Measurements from ENCODE around the gene OLAH.
"Not testable (repeated sequence)": the region's sequence is repeated elsewhere in the genome, so short reads cannot be mapped to it uniquely, and the experiment has no call there.

The OLAH gene

GRCh38 chr10:15043674-15044073 lies at the start of gene OLAH:
TSS of gene OLAH (plus strand) at chr10:15043943. CDS start at chr10:15047289, 3,346 bp downstream.
- Histone ChIP-seq H3K36me3 (ENCODE audit: control insufficient read depth in 1 of 2, insufficient read depth in 2 of 2, low read length in 2 of 2) (no peaks in the 10 kb centered on the region), H3K27ac (ENCODE audit: low read length) (no peak within 1 kb of the TSS), H3K4me3 (ENCODE audit: low read depth in 1 of 2, low read length in 2 of 2) (no peak within 1 kb of the TSS)

DNA sequence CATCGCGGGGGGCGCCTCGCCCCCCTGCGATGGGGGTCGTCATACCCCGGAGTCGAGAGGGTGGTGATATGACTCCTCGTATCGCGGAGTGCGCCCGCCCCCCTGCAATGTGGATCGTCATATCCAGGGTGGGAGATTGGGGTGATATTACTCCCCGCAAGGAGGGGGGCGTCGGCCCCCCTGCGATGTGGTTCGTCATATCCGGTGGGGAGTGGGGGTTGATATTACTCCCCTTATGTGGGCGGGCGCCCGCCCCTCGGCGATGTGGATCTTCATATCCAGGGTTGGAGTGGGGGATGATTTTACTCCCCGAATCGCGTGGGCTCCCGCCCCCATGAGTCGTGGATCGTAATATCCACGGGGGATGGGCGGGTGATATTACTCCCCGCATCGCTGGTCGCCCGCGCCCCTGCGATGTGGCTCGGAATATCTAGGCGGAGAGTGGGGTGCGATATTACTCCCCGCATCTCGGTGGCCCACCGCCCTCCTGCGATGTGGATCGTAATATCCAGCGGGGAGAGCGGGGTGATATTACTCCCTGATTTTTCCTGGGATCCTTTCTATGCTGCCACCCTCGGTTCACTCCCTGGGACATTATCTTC lies 47.7 kb upstream of the OLAH start:
- Histone ChIP-seq H3K9me3 (ENCODE audit: control insufficient read depth in 1 of 2, low read length in 2 of 2) (no peaks in the 10 kb centered on the region), H3K4me3 (ENCODE audit: low read depth in 1 of 2, low read length in 2 of 2) (no peak overlapping the region), H3K36me3 (ENCODE audit: control insufficient read depth in 1 of 2, insufficient read depth in 2 of 2, low read length in 2 of 2) (no peaks in the 10 kb centered on the region), H3K27me3 (ENCODE audit: low read depth, low read length) (no peaks in the 10 kb centered on the region), H3K4me1 (ENCODE audit: control insufficient read depth in 1 of 2, insufficient read depth in 2 of 2, low read length in 2 of 2) (no peaks in the 10 kb centered on the region), H3K27ac (ENCODE audit: low read length) (no peak overlapping the region)

More at GRCh38 chr10:15043674-15044073, at the start of gene OLAH:
- H3K9me3 ChIP-seq (ENCODE audit: control insufficient read depth in 1 of 2, low read length in 2 of 2), result no peaks in the 10 kb centered on the region
- no peaks in the 10 kb centered on the region for H3K4me1 ChIP-seq (ENCODE audit: control insufficient read depth in 1 of 2, insufficient read depth in 2 of 2, low read length in 2 of 2)
- H3K27me3 ChIP-seq (ENCODE audit: low read depth, low read length), result no peaks in the 10 kb centered on the region

GRCh38 chr10:15013530-15013929 lies 30.2 kb upstream of the OLAH start:
- H3K27me3 ChIP-seq (ENCODE audit: low read depth, low read length); H3K27ac ChIP-seq (ENCODE audit: low read length): not testable (repeated sequence)

DNA sequence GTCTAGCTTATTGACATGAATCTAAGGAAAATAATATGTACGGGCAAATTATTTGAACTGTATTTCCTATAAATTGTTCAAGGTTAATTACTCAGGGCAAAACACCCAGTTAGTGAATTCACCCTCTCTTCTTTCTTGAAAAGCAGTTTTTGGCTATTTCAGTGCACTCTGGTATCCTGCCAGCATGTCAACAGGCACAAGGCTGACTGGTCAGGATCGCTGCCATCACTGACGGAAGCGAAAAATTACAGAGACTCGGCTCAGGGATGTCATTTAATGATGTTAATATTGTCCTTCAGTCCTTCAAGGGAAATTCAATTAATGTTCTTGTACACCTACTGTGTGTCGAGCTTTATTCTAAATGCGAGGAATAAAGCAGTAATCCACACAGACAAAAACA lies 28.3 kb upstream of the OLAH start:
- no peaks in the 10 kb centered on the region for H3K27me3 ChIP-seq (ENCODE audit: low read depth, low read length)
- H3K27ac ChIP-seq (ENCODE audit: low read length), result no peak overlapping the region
- no peak overlapping the region for H3K4me3 ChIP-seq (ENCODE audit: low read depth in 1 of 2, low read length in 2 of 2)
- H3K36me3 ChIP-seq (ENCODE audit: control insufficient read depth in 1 of 2, insufficient read depth in 2 of 2, low read length in 2 of 2), result no peaks in the 10 kb centered on the region
- no peaks in the 10 kb centered on the region for H3K9me3 ChIP-seq (ENCODE audit: control insufficient read depth in 1 of 2, low read length in 2 of 2)
- no peaks in the 10 kb centered on the region for H3K4me1 ChIP-seq (ENCODE audit: control insufficient read depth in 1 of 2, insufficient read depth in 2 of 2, low read length in 2 of 2)

More at GRCh38 chr10:15013530-15013929, 30.2 kb upstream of the OLAH start:
- not testable (repeated sequence) for H3K36me3 ChIP-seq (ENCODE audit: control insufficient read depth in 1 of 2, insufficient read depth in 2 of 2, low read length in 2 of 2); H3K4me3 ChIP-seq (ENCODE audit: low read depth in 1 of 2, low read length in 2 of 2); H3K9me3 ChIP-seq (ENCODE audit: control insufficient read depth in 1 of 2, low read length in 2 of 2); H3K4me1 ChIP-seq (ENCODE audit: control insufficient read depth in 1 of 2, insufficient read depth in 2 of 2, low read length in 2 of 2)

- H3K4me1 ChIP-seq (ENCODE audit: control insufficient read depth in 1 of 2, insufficient read depth in 2 of 2, low read length in 2 of 2); H3K9me3 ChIP-seq (ENCODE audit: control insufficient read depth in 1 of 2, low read length in 2 of 2); H3K4me3 ChIP-seq (ENCODE audit: low read depth in 1 of 2, low read length in 2 of 2); H3K27me3 ChIP-seq (ENCODE audit: low read depth, low read length); H3K36me3 ChIP-seq (ENCODE audit: control insufficient read depth in 1 of 2, insufficient read depth in 2 of 2, low read length in 2 of 2); H3K27ac ChIP-seq (ENCODE audit: low read length): not testable (repeated sequence)
Observed at GRCh38 chr10:15020966-15021365, 22.8 kb upstream of the OLAH start.

- not testable (repeated sequence) for H3K4me3 ChIP-seq (ENCODE audit: low read depth in 1 of 2, low read length in 2 of 2); H3K4me1 ChIP-seq (ENCODE audit: control insufficient read depth in 1 of 2, insufficient read depth in 2 of 2, low read length in 2 of 2); H3K36me3 ChIP-seq (ENCODE audit: control insufficient read depth in 1 of 2, insufficient read depth in 2 of 2, low read length in 2 of 2); H3K9me3 ChIP-seq (ENCODE audit: control insufficient read depth in 1 of 2, low read length in 2 of 2); H3K27ac ChIP-seq (ENCODE audit: low read length); H3K27me3 ChIP-seq (ENCODE audit: low read depth, low read length)
Observed at GRCh38 chr10:15023079-15023478, 20.7 kb upstream of the OLAH start.

DNA sequence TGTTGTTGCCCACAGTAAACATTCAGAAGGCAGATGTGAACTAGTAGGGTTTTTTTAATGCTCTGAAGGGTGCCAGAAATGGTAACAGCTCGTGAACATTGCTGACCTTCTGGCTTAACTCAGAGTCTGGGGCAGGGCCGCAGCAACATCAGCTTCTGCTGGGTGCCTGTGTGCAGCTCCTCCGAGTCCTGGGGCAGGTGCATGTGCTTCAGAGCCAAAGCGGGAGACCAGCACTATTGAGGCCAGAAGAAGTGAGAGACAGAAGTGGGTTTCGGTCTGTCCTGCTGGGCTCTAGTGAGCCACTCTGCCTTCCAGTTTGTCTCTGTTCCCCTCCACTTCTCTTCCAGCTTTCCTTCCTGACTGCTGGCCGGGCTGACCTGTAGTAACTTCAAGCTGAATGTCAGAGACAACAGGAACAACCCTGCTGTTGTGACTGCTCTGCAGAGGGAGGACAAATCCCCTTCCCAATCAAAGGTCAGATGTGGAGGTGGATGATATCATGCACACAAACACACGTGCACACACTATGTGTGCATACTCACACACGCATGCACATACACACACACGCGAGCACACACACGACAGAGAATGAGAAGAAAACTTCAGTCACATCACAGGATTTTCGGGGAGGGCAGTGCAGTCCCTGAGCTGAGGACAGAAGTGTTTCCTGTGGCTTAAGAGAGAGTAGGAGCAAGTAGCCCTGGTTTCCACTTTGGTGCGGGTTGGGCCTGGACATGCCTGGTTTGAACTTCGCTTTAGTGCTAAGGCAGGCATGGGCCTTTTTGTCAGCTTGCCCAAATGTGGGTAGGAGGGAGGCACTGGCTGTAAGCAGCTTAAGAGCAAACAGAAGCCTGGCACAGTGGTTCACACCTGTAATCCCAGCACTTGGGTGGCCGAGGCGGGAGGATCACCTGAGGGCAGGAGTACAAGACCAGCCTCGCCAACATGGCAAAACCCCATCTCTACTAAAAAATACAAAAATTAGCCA lies 19.4 kb upstream of the OLAH start:
- not testable (repeated sequence) for H3K27ac ChIP-seq (ENCODE audit: low read length)

GRCh38 chr10:15025040-15025439 lies 18.7 kb upstream of the OLAH start:
- not testable (repeated sequence) for H3K4me3 ChIP-seq (ENCODE audit: low read depth in 1 of 2, low read length in 2 of 2); H3K9me3 ChIP-seq (ENCODE audit: control insufficient read depth in 1 of 2, low read length in 2 of 2); H3K27ac ChIP-seq (ENCODE audit: low read length); H3K4me1 ChIP-seq (ENCODE audit: control insufficient read depth in 1 of 2, insufficient read depth in 2 of 2, low read length in 2 of 2); H3K27me3 ChIP-seq (ENCODE audit: low read depth, low read length); H3K36me3 ChIP-seq (ENCODE audit: control insufficient read depth in 1 of 2, insufficient read depth in 2 of 2, low read length in 2 of 2)

More for the DNA sequence above, 19.4 kb upstream of the OLAH start:
- not testable (repeated sequence) for H3K36me3 ChIP-seq (ENCODE audit: control insufficient read depth in 1 of 2, insufficient read depth in 2 of 2, low read length in 2 of 2); H3K4me1 ChIP-seq (ENCODE audit: control insufficient read depth in 1 of 2, insufficient read depth in 2 of 2, low read length in 2 of 2); H3K9me3 ChIP-seq (ENCODE audit: control insufficient read depth in 1 of 2, low read length in 2 of 2); H3K4me3 ChIP-seq (ENCODE audit: low read depth in 1 of 2, low read length in 2 of 2); H3K27me3 ChIP-seq (ENCODE audit: low read depth, low read length)

- H3K36me3 ChIP-seq (ENCODE audit: control insufficient read depth in 1 of 2, insufficient read depth in 2 of 2, low read length in 2 of 2), result no peaks in the 10 kb centered on the region
- no peaks in the 10 kb centered on the region for H3K27me3 ChIP-seq (ENCODE audit: low read depth, low read length)
- no peaks in the 10 kb centered on the region for H3K9me3 ChIP-seq (ENCODE audit: control insufficient read depth in 1 of 2, low read length in 2 of 2)
- no peaks in the 10 kb centered on the region for H3K4me1 ChIP-seq (ENCODE audit: control insufficient read depth in 1 of 2, insufficient read depth in 2 of 2, low read length in 2 of 2)
- H3K27ac ChIP-seq (ENCODE audit: low read length), result no peak overlapping the region
- H3K4me3 ChIP-seq (ENCODE audit: low read depth in 1 of 2, low read length in 2 of 2), result no peak overlapping the region
Observed at GRCh38 chr10:15027741-15028140, 16.0 kb upstream of the OLAH start.

GRCh38 chr10:15035385-15036301 lies 8.1 kb upstream of the OLAH start:
- Histone ChIP-seq H3K27ac (ENCODE audit: low read length) (no peak overlapping the region), H3K4me3 (ENCODE audit: low read depth in 1 of 2, low read length in 2 of 2) (no peak overlapping the region), H3K36me3 (ENCODE audit: control insufficient read depth in 1 of 2, insufficient read depth in 2 of 2, low read length in 2 of 2) (no peaks in the 10 kb centered on the region), H3K9me3 (ENCODE audit: control insufficient read depth in 1 of 2, low read length in 2 of 2) (no peaks in the 10 kb centered on the region), H3K27me3 (ENCODE audit: low read depth, low read length) (no peaks in the 10 kb centered on the region), H3K4me1 (ENCODE audit: control insufficient read depth in 1 of 2, insufficient read depth in 2 of 2, low read length in 2 of 2) (no peaks in the 10 kb centered on the region)

DNA sequence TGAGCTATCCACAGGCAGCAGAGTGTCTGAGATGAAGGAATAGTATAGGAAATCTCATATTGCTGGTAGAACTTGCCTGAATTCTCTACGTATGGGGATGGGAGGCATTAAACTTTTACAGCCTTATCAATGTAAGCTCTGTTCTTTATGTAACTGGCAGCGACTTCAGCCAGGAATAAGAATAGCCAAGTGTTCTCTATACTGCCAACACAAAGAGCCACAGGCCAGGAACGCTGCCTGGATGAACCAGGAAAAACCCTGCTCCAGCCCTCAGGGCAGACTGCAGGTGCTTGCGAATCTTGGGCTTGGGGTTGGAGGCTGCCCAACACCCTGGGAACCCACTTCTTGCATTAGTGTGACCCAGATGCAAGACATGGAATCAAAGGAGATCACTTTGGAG lies 6.1 kb upstream of the OLAH start:
- no peak overlapping the region for H3K27ac ChIP-seq (ENCODE audit: low read length)
- no peak overlapping the region for H3K4me3 ChIP-seq (ENCODE audit: low read depth in 1 of 2, low read length in 2 of 2)
- H3K9me3 ChIP-seq (ENCODE audit: control insufficient read depth in 1 of 2, low read length in 2 of 2), result no peaks in the 10 kb centered on the region
- no peaks in the 10 kb centered on the region for H3K4me1 ChIP-seq (ENCODE audit: control insufficient read depth in 1 of 2, insufficient read depth in 2 of 2, low read length in 2 of 2)
- H3K27me3 ChIP-seq (ENCODE audit: low read depth, low read length), result no peaks in the 10 kb centered on the region
- H3K36me3 ChIP-seq (ENCODE audit: control insufficient read depth in 1 of 2, insufficient read depth in 2 of 2, low read length in 2 of 2), result no peaks in the 10 kb centered on the region
